Measurements from ENCODE around the gene SOWAHA. TPM values are rescaled to one million over a fixed set of nuclear protein-coding genes. Genes with fewer than 3 reads are reported as not detected.
"Not testable (repeated sequence)": the region's sequence is repeated elsewhere in the genome, so short reads cannot be mapped to it uniquely, and the experiment has no call there.

Gene SOWAHA
- total RNA-seq, 3 donors from 2014 or later, result 11.6 to 44.5 (median 24.3) TPM

GRCh38 chr5:132791026-132791425, 22.1 kb upstream of the SOWAHA start:
- ATAC-seq, result no peak
- Histone ChIP-seq H3K4me3 (no peak overlapping the region), H3K4me1 (ENCODE audit: low read depth) (no peaks in the 10 kb centered on the region), H3K9me3 (no peaks in the 10 kb centered on the region), H3K36me3 (ENCODE audit: low read depth) (no peaks in the 10 kb centered on the region)
- TF ChIP-seq CTCF (IDR thresholded peaks at IDR 0.05), result no peak
- intact Hi-C loops (cut with DNase I, micrococcal nuclease), result no loop called here
- DNase-seq, result no peak

DNA sequence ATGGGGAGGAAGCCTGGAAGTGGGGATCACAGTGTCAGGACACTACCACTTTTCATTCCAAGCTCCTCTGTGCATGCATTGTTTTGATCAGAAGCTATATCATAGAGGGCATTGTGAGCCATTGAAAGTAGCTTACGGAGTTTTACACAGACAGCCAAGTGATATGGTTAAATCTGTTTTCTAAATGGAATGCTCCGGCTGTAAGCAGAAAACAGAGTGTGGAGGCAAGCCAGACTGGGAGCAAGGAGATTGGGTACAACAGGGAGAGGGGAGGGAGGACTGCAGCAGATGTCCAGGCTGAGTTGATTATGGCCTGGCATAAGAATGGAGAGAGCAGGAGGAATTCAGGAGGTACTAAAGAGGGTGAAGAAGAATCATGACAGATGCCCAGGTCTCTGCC, 15.5 kb upstream of the SOWAHA start:
- no peak overlapping the region for H3K4me3 ChIP-seq
- DNase-seq (no peak), ATAC-seq (no peak)
- no peaks in the 10 kb centered on the region for H3K9me3 ChIP-seq
- TF ChIP-seq CTCF (IDR thresholded peaks at IDR 0.05), result no peak
- H3K36me3 ChIP-seq (ENCODE audit: low read depth), result no peaks in the 10 kb centered on the region
- H3K4me1 ChIP-seq (ENCODE audit: low read depth), result no peaks in the 10 kb centered on the region
- intact Hi-C loops (cut with DNase I, micrococcal nuclease), result no loop called here

- H3K36me3 ChIP-seq (ENCODE audit: low read depth), result no peaks in the 10 kb centered on the region
- no peaks in the 10 kb centered on the region for H3K9me3 ChIP-seq
- no peak for ATAC-seq
- no peak for TF ChIP-seq CTCF (IDR thresholded peaks at IDR 0.05)
- no peak overlapping the region for H3K4me3 ChIP-seq
- no peak for DNase-seq
- intact Hi-C loops (cut with DNase I, micrococcal nuclease), result no loop called here
- H3K4me1 ChIP-seq (ENCODE audit: low read depth), result no peaks in the 10 kb centered on the region
These were observed 13.7 kb upstream of the SOWAHA start for GRCh38 chr5:132799392-132799791.

GRCh38 chr5:132800545-132800944, 12.6 kb upstream of the SOWAHA start:
- ATAC-seq, result no peak
- no peak for DNase-seq
- TF ChIP-seq CTCF (IDR thresholded peaks at IDR 0.05), result no peak
- intact Hi-C loops (cut with DNase I, micrococcal nuclease), result no loop called here
- H3K4me1 ChIP-seq (ENCODE audit: low read depth), result no peaks in the 10 kb centered on the region
- no peaks in the 10 kb centered on the region for H3K9me3 ChIP-seq
- H3K4me3 ChIP-seq, result no peak overlapping the region
- no peaks in the 10 kb centered on the region for H3K36me3 ChIP-seq (ENCODE audit: low read depth)

GRCh38 chr5:132802044-132802684, 10.9 kb upstream of the SOWAHA start:
- ATAC-seq, result no peak
- no peaks in the 10 kb centered on the region for H3K4me1 ChIP-seq (ENCODE audit: low read depth)
- no peak for DNase-seq
- no peaks in the 10 kb centered on the region for H3K36me3 ChIP-seq (ENCODE audit: low read depth)
- no peaks in the 10 kb centered on the region for H3K9me3 ChIP-seq
- no peak overlapping the region for H3K4me3 ChIP-seq
- intact Hi-C loops (cut with DNase I, micrococcal nuclease), result no loop called here
- no peak for TF ChIP-seq CTCF (IDR thresholded peaks at IDR 0.05)

GRCh38 chr5:132802685-132803066, 10.4 kb upstream of the SOWAHA start:
- DNase-seq; H3K36me3 ChIP-seq (ENCODE audit: low read depth); ATAC-seq; H3K4me3 ChIP-seq; H3K4me1 ChIP-seq (ENCODE audit: low read depth); H3K9me3 ChIP-seq; intact Hi-C loops (cut with DNase I, micrococcal nuclease): not testable (repeated sequence)

DNA sequence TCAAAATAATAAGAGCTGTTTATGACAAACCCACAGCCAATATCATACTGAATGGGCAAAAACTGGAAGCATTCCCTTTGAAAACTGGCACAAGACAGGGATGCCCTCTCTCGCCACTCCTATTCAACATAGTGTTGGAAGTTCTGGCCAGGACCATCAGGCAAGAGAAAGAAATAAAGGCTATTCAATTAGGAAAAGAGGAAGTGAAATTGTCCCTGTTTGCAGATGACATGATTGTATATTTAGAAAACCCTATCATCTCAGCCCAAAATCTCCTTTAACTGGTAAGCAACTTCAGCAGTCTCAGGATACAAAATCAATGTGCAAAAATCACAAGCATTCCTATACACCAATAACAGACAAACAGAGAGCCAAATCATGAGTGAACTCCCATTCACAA, 8.9 kb upstream of the SOWAHA start:
- H3K4me3 ChIP-seq; H3K9me3 ChIP-seq; DNase-seq; ATAC-seq; H3K36me3 ChIP-seq (ENCODE audit: low read depth); intact Hi-C loops (cut with DNase I, micrococcal nuclease): not testable (repeated sequence)
- peaks cover 11% of the 10 kb centered on the region for H3K4me1 ChIP-seq (ENCODE audit: low read depth)

DNA sequence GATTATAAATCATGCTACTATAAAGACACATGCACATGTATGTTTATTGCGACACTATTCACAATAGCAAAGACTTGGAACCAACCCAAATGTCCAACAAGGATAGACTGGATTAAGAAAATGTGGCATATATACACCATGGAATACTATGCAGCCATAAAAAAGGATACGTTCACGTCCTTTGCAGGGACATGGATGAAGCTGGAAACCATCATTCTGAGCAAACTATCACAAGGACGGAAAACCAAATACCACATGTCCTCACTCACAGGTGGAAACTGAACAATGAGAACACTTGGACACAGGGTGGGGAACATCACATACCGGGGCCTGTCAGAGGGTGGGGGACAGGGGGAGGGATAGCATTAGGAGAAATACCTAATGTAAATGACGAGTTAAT, 7.2 kb upstream of the SOWAHA start:
- ATAC-seq; DNase-seq; H3K36me3 ChIP-seq (ENCODE audit: low read depth); H3K9me3 ChIP-seq; H3K4me3 ChIP-seq; intact Hi-C loops (cut with DNase I, micrococcal nuclease): not testable (repeated sequence)
- peaks cover 13% of the 10 kb centered on the region for H3K4me1 ChIP-seq (ENCODE audit: low read depth)

GRCh38 chr5:132806804-132807162, 6.3 kb upstream of the SOWAHA start:
- H3K36me3 ChIP-seq (ENCODE audit: low read depth); ATAC-seq; H3K9me3 ChIP-seq; H3K4me3 ChIP-seq; intact Hi-C loops (cut with DNase I, micrococcal nuclease); DNase-seq: not testable (repeated sequence)
- H3K4me1 ChIP-seq (ENCODE audit: low read depth), result peaks cover 13% of the 10 kb centered on the region

Data from mucosa of descending colon (tissue), 3 donors.